ENCODE results near the gene KRT33B. TPM values are rescaled to one million over a fixed set of nuclear protein-coding genes. Genes with fewer than 3 reads are reported as not detected.

Gene KRT33B
- total and polyA plus RNA-seq, 2 of the 13 experiments (the other 11 are each of a cell fraction or from before 2014, with no cell fraction given) = not detected

DNA sequence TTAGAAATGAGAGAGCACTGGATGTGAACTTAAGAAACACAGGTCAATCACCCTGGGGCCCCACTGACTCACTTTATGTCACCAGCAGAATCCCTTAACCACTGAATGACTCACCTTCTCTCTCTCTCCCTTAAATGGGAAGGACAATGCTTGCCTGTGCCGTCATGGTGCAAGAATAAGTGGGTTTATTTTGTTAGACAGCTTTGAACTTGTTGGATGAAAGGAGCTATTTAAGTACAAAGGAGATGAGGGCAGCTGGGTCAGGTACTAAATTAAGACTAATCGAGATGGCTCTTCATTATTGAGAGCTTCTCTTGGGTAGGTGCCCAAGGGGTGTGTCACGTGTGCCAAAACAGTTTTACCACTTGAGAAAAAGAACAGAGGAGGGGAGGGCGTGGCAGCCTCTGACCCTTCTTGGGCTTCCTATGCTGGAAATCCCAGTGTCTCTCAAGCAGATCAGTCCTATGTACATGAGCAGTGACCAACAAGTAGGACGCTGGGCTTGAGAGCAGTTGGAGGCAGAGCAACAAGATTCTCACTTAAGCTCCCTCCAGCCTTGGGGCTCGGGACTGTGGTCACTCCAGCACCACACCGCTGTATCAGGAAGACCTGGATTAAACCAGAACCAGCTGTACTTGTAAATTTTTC is 34.5 kb upstream of the KRT33B start (continued):
- TF ChIP-seq, protein P1, sequence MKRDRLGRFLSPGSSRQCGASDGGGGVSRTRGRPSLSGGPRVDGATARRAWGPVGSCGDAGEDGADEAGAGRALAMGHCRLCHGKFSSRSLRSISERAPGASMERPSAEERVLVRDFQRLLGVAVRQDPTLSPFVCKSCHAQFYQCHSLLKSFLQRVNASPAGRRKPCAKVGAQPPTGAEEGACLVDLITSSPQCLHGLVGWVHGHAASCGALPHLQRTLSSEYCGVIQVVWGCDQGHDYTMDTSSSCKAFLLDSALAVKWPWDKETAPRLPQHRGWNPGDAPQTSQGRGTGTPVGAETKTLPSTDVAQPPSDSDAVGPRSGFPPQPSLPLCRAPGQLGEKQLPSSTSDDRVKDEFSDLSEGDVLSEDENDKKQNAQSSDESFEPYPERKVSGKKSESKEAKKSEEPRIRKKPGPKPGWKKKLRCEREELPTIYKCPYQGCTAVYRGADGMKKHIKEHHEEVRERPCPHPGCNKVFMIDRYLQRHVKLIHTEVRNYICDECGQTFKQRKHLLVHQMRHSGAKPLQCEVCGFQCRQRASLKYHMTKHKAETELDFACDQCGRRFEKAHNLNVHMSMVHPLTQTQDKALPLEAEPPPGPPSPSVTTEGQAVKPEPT (CRISPR knock-in tag; IDR thresholded peaks at IDR 0.05; ENCODE audit: low read depth) = no peak
- TF ChIP-seq ZNF615 (CRISPR knock-in tag; IDR thresholded peaks at IDR 0.05; ENCODE audit: borderline replicate concordance) (no peak), ZNF792 (CRISPR knock-in tag; IDR thresholded peaks at IDR 0.05) (no peak), MTF1 (CRISPR knock-in tag; IDR thresholded peaks at IDR 0.05) (no peak), BCL6 (CRISPR knock-in tag; IDR thresholded peaks at IDR 0.05) (no peak), ZNF383 (CRISPR knock-in tag; IDR thresholded peaks at IDR 0.05; ENCODE audit: borderline replicate concordance) (no peak), KLF9 (CRISPR knock-in tag; IDR thresholded peaks at IDR 0.05; ENCODE audit: low read depth) (no peak), U2AF1 (optimal IDR thresholded peaks at IDR 0.05; ENCODE audit: low read depth, low read length) (no peak), ZKSCAN5 (CRISPR knock-in tag; IDR thresholded peaks at IDR 0.05) (no peak), ZSCAN30 (CRISPR knock-in tag; IDR thresholded peaks at IDR 0.05) (no peak)
- TF ChIP-seq, protein P2, sequence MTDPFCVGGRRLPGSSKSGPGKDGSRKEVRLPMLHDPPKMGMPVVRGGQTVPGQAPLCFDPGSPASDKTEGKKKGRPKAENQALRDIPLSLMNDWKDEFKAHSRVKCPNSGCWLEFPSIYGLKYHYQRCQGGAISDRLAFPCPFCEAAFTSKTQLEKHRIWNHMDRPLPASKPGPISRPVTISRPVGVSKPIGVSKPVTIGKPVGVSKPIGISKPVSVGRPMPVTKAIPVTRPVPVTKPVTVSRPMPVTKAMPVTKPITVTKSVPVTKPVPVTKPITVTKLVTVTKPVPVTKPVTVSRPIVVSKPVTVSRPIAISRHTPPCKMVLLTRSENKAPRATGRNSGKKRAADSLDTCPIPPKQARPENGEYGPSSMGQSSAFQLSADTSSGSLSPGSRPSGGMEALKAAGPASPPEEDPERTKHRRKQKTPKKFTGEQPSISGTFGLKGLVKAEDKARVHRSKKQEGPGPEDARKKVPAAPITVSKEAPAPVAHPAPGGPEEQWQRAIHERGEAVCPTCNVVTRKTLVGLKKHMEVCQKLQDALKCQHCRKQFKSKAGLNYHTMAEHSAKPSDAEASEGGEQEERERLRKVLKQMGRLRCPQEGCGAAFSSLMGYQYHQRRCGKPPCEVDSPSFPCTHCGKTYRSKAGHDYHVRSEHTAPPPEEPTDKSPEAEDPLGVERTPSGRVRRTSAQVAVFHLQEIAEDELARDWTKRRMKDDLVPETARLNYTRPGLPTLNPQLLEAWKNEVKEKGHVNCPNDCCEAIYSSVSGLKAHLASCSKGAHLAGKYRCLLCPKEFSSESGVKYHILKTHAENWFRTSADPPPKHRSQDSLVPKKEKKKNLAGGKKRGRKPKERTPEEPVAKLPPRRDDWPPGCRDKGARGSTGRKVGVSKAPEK (CRISPR knock-in tag; IDR thresholded peaks at IDR 0.05; ENCODE audit: borderline replicate concordance) = no peak
- TF ChIP-seq, protein P3, sequence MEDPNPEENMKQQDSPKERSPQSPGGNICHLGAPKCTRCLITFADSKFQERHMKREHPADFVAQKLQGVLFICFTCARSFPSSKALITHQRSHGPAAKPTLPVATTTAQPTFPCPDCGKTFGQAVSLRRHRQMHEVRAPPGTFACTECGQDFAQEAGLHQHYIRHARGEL (CRISPR knock-in tag; IDR thresholded peaks at IDR 0.05) = no peak
- TF ChIP-seq, protein P4, sequence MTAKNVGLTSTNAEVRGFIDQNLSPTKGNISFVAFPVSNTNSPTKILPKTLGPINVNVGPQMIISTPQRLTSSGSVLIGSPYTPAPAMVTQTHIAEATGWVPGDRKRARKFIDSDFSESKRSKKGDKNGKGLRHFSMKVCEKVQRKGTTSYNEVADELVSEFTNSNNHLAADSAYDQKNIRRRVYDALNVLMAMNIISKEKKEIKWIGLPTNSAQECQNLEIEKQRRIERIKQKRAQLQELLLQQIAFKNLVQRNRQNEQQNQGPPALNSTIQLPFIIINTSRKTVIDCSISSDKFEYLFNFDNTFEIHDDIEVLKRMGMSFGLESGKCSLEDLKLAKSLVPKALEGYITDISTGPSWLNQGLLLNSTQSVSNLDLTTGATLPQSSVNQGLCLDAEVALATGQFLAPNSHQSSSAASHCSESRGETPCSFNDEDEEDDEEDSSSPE (CRISPR knock-in tag; IDR thresholded peaks at IDR 0.05) = no peak
- TF ChIP-seq, protein P5, sequence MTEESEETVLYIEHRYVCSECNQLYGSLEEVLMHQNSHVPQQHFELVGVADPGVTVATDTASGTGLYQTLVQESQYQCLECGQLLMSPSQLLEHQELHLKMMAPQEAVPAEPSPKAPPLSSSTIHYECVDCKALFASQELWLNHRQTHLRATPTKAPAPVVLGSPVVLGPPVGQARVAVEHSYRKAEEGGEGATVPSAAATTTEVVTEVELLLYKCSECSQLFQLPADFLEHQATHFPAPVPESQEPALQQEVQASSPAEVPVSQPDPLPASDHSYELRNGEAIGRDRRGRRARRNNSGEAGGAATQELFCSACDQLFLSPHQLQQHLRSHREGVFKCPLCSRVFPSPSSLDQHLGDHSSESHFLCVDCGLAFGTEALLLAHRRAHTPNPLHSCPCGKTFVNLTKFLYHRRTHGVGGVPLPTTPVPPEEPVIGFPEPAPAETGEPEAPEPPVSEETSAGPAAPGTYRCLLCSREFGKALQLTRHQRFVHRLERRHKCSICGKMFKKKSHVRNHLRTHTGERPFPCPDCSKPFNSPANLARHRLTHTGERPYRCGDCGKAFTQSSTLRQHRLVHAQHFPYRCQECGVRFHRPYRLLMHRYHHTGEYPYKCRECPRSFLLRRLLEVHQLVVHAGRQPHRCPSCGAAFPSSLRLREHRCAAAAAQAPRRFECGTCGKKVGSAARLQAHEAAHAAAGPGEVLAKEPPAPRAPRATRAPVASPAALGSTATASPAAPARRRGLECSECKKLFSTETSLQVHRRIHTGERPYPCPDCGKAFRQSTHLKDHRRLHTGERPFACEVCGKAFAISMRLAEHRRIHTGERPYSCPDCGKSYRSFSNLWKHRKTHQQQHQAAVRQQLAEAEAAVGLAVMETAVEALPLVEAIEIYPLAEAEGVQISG (CRISPR knock-in tag; IDR thresholded peaks at IDR 0.05) = no peak
- TF ChIP-seq, protein P6, sequence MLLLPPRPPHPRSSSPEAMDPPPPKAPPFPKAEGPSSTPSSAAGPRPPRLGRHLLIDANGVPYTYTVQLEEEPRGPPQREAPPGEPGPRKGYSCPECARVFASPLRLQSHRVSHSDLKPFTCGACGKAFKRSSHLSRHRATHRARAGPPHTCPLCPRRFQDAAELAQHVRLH (CRISPR knock-in tag; IDR thresholded peaks at IDR 0.05; ENCODE audit: borderline replicate concordance, low read depth) = no peak
- TF ChIP-seq, protein P7, sequence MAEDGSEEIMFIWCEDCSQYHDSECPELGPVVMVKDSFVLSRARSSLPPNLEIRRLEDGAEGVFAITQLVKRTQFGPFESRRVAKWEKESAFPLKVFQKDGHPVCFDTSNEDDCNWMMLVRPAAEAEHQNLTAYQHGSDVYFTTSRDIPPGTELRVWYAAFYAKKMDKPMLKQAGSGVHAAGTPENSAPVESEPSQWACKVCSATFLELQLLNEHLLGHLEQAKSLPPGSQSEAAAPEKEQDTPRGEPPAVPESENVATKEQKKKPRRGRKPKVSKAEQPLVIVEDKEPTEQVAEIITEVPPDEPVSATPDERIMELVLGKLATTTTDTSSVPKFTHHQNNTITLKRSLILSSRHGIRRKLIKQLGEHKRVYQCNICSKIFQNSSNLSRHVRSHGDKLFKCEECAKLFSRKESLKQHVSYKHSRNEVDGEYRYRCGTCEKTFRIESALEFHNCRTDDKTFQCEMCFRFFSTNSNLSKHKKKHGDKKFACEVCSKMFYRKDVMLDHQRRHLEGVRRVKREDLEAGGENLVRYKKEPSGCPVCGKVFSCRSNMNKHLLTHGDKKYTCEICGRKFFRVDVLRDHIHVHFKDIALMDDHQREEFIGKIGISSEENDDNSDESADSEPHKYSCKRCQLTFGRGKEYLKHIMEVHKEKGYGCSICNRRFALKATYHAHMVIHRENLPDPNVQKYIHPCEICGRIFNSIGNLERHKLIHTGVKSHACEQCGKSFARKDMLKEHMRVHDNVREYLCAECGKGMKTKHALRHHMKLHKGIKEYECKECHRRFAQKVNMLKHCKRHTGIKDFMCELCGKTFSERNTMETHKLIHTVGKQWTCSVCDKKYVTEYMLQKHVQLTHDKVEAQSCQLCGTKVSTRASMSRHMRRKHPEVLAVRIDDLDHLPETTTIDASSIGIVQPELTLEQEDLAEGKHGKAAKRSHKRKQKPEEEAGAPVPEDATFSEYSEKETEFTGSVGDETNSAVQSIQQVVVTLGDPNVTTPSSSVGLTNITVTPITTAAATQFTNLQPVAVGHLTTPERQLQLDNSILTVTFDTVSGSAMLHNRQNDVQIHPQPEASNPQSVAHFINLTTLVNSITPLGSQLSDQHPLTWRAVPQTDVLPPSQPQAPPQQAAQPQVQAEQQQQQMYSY (CRISPR knock-in tag; IDR thresholded peaks at IDR 0.05) = no peak
